ENCODE measurements around the gene SIGLEC11.

GRCh38 chr19:50007170-50007569 is 46.2 kb upstream of the SIGLEC11 start:
- TF ChIP-seq JDP2 (CRISPR knock-in tag; IDR thresholded peaks at IDR 0.05; ENCODE audit: borderline replicate concordance) (no peak), BRD4 (CRISPR knock-in tag; IDR thresholded peaks at IDR 0.05) (no peak), GMEB1 (CRISPR knock-in tag; IDR thresholded peaks at IDR 0.05; ENCODE audit: borderline replicate concordance) (no peak), HDAC2 (CRISPR knock-in tag; IDR thresholded peaks at IDR 0.05) (no peak), RAD21 (CRISPR knock-in tag; IDR thresholded peaks at IDR 0.05) (no peak), ZNF484 (CRISPR knock-in tag; IDR thresholded peaks at IDR 0.05; ENCODE audit: borderline replicate concordance, low read depth) (no peak), FOSL1 (CRISPR knock-in tag; IDR thresholded peaks at IDR 0.05; ENCODE audit: borderline replicate concordance) (no peak), ZNF780A (CRISPR knock-in tag; IDR thresholded peaks at IDR 0.05) (no peak)
- TF ChIP-seq, protein P1, sequence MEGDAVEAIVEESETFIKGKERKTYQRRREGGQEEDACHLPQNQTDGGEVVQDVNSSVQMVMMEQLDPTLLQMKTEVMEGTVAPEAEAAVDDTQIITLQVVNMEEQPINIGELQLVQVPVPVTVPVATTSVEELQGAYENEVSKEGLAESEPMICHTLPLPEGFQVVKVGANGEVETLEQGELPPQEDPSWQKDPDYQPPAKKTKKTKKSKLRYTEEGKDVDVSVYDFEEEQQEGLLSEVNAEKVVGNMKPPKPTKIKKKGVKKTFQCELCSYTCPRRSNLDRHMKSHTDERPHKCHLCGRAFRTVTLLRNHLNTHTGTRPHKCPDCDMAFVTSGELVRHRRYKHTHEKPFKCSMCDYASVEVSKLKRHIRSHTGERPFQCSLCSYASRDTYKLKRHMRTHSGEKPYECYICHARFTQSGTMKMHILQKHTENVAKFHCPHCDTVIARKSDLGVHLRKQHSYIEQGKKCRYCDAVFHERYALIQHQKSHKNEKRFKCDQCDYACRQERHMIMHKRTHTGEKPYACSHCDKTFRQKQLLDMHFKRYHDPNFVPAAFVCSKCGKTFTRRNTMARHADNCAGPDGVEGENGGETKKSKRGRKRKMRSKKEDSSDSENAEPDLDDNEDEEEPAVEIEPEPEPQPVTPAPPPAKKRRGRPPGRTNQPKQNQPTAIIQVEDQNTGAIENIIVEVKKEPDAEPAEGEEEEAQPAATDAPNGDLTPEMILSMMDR (CRISPR knock-in tag; IDR thresholded peaks at IDR 0.05): no peak
- TF ChIP-seq, protein P2, sequence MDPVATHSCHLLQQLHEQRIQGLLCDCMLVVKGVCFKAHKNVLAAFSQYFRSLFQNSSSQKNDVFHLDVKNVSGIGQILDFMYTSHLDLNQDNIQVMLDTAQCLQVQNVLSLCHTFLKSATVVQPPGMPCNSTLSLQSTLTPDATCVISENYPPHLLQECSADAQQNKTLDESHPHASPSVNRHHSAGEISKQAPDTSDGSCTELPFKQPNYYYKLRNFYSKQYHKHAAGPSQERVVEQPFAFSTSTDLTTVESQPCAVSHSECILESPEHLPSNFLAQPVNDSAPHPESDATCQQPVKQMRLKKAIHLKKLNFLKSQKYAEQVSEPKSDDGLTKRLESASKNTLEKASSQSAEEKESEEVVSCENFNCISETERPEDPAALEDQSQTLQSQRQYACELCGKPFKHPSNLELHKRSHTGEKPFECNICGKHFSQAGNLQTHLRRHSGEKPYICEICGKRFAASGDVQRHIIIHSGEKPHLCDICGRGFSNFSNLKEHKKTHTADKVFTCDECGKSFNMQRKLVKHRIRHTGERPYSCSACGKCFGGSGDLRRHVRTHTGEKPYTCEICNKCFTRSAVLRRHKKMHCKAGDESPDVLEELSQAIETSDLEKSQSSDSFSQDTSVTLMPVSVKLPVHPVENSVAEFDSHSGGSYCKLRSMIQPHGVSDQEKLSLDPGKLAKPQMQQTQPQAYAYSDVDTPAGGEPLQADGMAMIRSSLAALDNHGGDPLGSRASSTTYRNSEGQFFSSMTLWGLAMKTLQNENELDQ (CRISPR knock-in tag; IDR thresholded peaks at IDR 0.05; ENCODE audit: borderline replicate concordance): no peak
